ENCODE measurements around the gene SFMBT1. TPM values are rescaled to one million over a fixed set of nuclear protein-coding genes. Genes with fewer than 3 reads are reported as not detected.

The SFMBT1 gene
- polyA plus RNA-seq, 1 donor: 12.5 TPM

DNA sequence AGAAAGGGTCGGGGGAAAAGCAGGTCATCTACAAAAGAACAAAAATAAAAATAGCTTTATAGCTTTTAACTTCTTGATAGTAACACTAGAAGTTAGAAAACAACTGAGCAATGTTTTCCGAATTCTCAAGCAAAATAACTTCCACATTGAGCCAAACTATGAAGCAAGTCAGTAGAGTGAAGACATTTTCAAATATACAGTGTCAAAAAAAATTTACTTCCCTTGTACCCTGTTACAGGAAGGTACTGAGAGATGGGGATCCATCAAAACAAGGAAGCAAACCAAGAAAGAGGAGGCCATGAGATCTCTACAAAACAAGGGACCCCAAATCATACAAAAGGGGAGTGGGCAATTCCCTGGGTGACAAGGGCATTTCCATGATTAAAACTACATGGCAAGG lies 121.9 kb downstream of the SFMBT1 start:
- no peak for DNase-seq

DNA sequence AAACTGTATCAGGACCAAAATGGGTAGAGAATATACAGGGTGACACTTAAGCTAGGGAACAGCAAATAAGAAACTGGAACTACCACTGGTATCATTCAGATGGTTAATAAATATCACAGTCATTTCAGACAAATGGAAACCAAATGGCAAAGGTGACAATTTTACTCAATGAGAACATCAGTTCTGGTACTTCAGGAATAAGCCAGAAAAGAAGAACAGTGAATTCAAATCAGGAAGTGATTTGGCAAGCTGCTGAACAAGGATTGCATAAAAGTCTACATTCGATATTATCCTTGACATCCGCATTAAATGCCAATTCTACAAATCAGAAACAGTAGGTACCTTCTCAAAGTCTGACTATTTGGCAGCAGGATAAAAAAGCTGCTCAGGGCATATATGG lies 125.0 kb downstream of the SFMBT1 start:
- no peak for DNase-seq

DNA sequence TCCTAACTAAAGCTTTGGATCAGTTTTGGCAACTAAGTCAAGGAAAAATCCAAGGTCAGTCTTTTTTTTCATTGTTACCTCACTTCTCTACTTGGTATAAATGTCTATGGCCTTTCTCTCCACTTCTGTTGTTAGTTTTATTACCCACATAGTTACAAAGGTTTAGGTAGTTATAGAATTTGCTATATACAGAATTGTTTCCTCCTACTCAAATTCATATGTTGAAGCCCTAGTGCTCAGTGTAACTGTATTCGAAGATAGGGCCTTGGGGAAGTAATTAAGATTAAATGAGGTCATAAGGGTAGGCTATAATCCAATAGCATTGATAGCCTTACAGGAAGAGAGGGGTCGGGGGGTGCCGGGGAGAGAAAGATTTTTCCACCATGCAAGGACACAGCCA lies 128.8 kb downstream of the SFMBT1 start:
- no peak for DNase-seq

DNA sequence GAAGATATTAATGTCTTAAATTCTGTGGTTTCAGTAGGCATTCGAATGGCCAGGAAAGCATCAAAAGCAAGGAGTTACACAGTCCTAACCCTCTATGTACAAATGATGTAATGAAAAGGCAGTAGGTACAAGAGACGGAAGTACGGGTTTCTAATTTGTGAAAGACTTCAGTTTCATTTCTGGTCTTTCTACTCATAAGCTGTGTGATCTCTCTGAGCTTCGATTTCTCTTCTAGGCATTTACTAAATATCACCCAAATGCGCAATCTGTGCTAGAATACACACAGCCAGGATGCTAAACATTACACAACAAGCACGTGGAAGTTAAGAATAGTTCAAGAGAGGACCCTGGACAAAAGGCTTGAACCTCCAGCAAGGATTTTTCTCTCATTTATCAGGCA lies 130.6 kb downstream of the SFMBT1 start:
- DNase-seq: no peak

DNA sequence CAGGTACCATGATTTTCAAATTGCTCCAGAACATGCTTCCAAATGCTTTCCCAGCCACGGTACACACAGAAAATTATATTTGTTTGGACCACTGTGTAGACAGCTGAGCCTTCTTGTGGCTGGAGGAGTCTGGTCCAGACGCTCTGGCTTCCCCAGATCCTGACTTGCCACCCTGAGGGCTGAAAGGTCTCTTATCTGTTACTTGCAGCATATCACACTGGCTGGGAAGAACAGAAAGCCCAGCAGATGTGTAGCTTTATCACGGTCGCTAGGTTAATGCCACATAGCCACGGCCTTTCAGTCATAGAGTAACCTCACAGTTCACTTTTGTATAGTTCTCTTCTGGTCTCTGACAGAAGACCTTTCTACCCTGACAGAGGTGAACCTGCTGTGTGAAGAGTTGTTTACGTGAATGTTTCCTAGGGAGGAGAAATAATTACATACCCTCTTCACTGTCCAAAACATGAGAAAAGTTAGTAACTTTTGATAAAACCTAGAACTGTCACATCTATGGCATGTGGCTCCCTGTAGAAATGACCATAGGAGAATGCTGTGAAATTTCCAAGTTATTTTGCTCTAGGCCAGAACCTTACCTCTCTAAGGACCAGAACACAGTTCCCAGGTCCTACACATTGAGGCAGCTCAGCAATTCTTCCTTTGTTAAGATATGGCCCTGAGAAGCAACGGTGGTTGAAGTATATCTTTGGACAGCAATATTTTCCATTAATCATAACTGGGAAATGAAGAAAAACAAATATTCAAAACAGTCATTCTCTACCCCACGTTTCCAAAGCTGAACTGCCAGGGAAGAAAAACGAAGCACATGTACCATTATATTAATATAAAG lies 132.8 kb downstream of the SFMBT1 start:
- no peak for DNase-seq

DNA sequence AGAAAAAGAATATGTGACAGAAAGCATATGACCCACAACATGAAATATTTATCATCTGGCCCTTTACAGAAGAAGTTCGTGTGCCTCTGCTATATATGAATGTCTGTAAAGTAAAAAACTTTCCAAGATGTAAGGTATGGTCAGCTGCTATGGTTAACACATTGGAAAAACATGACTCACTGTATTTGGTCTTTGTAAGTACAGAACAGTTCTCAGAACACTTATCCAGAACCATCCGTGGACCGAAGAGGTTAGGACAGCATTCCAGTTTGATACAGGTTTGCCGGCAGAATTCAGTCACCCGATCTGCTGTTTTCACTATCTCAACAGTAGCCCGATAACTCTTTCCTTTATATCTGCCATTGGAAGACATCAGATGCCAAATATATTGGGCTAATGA lies 135.1 kb downstream of the SFMBT1 start:
- no peak for DNase-seq

DNA sequence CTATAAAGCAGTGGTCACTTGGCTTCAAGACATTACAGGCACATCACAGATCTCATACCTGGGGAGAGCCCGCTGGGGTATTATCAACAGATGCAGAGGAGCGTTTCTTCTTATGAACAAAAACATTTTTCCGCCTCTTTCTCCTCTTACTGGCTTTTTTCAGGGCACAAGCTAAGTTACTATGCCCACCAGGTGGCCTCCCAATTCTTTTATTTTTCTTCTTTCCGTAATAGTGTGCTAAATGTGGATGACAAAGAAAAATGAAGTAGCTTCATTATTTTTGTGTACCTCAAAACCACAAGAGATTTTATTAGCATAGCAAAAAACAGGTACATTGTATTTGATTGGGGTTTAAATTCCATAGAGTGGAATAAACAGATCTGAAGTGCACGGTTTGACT lies 138.4 kb downstream of the SFMBT1 start:
- DNase-seq: no peak

DNA sequence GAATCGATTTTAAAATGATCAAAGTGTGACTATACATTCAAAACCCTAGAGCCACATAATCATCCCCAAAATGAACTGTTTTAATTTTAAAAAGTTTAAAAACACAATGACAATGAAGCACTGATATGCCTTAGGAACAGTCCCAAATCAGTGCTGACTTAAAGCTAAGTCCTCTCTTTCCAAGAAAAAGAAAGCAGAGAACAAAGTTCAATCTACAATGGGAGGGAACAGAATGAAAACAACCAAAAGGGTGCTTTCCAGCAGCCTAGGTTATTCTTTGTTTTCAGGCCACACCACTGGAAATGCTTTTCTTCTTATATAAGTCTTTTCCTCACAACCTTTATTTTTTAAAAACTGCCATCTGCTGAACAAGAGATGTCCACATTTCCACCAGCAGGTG lies 141.3 kb downstream of the SFMBT1 start:
- DNase-seq: no peak

DNA sequence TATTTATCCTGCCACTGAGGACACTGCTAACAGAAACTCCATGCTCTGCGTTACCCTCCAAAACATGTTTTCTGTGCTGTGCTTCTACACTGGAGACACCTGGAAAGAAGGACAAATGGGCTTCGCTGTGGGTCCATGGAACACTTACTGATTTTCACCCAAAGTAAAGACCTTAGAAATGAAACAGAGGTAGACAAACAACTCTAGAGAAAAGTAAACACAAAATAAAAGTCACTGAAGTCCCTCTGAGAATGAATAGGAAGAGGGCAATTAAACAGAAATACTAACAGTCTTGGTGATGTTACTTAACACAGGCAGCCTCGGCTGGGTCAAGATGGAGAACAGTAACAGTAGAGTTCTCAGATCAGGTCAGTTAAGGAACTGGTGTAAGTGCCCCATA lies 141.9 kb downstream of the SFMBT1 start:
- DNase-seq: no peak

DNA sequence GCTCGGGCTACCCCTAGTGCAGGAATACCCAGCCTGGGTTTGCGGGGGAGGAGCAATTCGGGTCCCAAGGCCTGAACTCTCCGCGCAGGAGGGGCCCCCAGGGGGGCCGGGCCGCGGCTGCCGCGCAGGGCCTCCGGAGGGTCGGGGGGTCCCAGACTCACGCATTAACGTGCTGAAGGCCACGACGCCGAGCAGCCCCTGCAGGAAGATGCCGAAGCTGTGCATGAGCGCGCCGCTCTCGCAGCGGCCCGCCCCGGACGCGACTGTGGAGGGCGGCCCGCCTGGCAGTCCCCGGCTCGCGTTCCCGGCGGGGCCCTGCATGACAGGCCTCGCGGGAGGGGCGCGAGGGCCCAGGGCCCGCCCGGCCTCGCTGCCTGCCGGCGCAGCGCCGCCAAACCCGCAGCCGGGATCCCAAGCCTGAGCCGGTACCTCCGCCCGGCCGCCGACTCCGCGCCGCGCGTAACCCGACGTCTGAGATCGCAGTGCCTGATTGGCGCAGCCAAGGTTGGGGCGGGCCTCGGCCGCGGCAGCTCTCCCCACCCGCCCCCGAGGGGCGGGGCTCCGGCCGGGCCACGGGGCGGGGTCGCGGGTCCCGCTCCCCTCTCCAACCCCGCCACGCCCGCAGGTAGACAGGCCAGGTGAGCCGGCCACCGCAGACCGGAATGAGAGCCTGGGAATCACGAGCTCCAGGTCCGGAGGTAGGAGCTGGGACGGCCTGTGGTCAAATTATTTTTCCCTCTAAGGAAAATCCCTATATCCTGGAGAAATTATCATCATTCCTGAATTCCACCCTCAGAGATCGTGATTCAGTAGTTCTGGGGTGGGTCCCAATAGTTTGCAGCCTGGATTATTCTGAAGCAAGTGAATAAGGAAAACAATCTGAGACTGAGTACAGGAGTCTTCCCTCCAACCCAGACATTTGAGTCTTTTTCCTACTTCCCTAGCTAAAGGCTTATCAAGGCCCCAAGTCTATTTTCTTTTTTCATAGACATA lies 148.4 kb downstream of the SFMBT1 start, which contains the start of gene STIMATE:
Gene STIMATE (minus strand): TSS at position 419 of the 993 bp plus-strand sequence. CDS start 98 bp downstream, at position 321.
- peak; percentile 67 for DNase-seq

DNA sequence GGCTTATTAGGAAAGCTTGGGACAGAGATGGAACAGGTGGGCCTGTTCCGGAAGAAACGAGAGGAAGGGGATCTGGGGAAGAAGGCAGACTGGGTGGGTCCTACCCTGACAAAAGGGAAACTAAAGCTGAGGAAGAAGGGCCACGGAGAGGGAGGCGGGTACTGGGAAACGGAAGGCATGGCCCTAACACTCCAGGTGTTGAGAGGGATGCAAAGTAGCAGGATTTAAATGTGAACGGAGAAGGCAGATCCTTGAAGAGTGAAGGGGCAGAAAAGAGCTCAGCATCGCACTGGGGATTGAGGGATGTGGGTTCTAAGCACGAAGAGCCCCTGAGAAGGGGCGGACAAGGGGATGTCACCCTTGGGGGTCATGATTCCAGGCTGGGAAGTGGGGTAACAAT lies 149.3 kb downstream of the SFMBT1 start:
- no peak for DNase-seq

DNA sequence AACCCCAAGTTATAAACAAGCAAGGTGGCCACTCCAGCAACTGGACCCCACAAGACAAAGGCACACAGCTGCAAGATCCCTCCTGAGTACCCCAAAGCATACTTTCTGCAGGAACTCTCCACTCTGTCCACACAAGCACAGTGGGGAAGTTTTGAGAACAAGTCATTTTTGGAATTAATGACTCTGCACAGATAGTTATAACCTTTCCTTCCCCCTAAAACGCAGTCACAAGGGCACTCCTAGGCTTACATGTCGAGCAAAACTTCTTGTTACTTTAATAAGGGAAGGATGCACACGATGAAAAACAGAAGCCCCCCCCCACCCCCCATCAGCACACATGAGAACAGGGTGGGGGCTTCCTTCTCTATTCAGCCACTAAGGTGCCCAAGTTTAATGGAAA lies 149.7 kb downstream of the SFMBT1 start:
- DNase-seq: no peak

DNA sequence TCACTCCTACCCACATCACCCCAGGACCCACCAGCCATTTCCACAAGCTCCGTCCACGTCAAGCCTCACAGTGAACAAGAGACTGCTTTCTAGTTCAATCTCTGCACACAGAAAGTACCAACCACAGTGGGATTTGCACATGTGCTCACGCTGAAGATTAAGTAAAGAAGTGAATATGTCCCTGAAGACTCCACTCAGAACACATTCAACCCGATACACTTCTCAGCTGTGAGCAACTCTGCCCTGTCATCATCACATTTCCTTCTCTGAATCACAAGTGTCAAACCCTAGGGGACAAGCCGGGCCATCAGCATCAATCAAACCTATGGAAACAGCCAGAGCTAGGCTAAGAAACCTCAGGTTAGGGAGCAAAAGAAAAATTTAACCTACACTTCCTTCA lies 150.5 kb downstream of the SFMBT1 start:
- no peak for DNase-seq

DNA sequence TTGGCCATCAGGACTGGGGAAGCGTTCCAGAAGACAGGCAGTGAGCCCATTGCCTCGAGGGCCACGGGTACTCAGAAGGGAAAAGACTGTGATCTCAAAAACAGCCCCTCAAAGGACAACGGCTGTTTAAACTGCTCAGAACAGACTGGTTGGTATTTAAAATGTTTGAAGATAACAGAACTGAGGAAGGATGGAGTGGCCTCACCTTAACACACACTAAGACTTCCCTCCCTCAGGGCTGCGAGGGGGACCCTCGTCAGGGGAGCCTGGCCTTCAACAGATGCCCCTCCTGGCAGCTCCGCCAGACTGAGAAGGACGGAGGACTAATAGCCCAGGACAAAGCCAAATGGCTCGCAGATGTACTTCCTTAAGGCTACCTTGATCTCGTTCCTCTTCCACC lies 151.1 kb downstream of the SFMBT1 start:
- DNase-seq: no peak

DNA sequence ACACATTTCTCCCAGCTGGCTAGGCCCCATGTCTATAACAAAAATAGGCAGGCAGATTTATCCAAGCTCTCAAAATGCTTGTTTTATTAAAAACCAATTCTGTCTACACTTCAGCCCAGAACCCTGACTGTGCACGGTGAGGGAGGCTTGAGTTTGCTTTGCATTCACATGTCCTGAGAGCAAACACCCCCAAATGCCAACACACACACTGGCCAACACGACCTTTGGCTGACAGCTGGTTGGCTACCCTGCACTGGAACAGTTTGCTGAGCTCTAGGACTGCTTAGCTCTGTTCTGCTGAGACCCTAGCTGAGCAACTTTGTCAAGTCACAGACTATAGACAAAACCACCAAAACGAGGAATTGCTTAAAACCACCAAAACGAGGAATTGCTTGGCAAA lies 152.2 kb downstream of the SFMBT1 start:
- DNase-seq: no peak

DNA sequence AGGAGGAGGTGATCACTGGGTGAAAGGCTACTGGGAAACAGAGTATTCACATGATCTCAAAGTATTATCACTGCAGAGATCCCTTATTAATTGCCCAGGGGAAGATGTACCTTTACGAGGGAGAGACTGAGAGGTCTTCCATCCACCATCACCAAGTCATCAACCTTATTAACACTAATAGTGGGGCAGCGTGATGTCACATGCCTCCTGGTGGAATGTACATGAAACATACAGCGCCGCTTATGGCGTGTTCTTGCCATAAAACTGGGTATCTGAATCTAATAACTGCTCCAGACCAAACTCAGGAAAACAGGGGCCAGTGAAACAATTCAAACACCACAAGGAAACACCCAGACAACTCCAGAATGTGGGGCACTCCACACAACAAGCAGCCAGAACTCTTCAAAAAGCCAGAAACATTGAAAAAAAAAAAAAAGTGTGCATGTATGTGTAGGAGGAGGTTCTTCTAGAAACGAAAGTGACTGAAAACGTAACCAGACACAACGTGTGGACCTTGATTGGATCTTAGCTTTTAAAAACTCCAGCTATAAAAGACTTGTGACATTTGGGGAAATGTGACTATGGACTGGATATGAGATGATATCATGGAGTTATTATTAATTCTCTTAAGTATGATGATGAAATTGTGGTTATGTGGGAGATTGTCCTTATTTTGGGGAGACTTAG lies 153.1 kb downstream of the SFMBT1 start:
- no peak for DNase-seq

DNA sequence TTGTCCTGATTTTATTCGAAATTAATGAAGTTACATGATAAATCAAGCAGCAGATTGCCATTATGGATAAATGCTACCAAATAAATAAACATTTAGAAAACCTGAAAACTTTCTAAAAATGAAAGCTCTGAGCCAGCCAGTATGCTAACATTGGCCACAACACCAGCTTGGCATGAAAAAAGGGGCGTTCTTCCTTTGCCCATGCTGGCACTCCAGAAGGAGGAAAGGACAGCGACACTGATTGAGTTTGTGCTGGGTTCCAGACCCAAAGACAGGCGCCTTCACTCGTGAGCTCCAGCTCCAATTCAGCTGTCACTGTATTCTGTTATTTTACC lies 153.6 kb downstream of the SFMBT1 start:
- DNase-seq: no peak

DNA sequence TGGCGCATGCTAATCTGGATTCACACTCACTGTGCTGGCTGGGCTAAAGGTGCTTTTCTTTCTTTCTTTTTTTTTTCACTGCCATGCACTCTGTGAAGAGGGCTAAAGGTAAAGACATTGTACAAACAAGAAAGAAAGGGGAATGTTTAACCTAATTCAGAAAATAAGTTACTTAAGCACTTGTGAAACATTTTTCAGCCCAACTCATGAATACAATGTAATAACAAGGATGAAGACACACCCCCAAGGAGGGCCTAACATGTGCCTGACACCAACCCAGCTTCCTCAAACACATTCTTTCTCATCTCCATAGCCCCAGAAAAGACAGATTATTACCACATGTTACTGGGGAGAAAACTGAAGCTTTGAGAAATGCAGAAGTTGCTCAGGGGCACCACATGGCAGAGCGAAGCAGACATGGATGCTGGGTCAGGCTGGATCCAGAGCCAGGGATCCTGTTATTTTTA lies 154.2 kb downstream of the SFMBT1 start:
- no peak for DNase-seq

DNA sequence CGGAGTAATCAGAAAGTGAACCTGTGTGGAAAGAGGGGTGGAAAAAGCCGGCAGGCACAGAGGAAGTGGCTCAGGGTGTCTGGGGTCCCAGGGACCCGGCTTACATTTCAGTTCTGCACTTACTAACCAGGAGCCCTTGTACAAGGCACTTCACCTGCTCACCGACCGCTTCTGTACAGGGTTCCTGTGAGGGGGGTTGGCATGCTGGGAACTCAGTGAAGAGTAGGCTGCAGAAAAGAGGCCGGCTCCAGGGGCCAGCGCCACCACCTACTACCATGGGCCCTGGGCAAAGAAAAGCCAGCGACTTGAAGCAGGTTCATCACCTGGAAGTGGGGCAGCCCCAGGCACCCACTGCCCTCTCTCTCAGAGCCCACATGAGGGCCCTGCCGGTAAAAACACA lies 154.7 kb downstream of the SFMBT1 start:
- DNase-seq: no peak

DNA sequence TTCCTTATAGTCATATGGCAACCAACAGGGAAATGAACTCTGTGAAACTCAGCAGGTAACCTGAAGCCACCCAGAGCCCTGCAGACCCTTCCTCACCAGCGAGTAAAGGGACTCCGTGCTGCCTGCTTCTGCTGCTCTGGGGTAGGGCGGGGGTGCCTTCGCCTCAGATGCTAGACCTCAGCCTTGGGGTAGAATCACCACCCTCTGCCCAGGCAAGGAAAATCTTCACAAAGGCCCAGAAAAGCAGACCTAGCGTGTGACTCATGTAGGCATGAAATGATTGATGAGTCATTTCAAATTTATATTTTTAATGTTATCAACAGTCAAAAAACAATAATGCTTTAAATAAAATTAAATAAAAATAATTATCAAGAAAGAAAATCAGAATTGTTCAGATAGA lies 155.1 kb downstream of the SFMBT1 start:
- no peak for DNase-seq

DNA sequence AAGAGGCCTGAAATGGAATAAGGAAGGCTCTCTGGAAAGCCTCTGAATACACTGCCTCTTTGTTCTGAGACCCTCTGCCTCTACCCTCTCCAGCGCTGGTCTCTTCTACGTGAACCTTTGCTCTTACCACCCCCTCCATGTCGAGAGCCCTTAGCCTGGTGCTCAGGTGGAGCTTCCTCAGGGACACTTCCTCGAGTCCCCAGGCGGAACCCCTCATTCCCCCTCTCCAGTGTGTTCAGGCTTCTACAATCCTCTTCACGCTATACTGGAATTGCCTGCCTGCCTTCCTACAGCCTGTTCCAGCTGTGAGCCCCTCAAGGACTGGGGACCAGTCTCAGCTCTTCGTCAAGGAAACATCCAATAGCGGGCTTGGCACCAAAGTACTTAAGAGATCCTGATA lies 156.0 kb downstream of the SFMBT1 start:
- no peak for DNase-seq

DNA sequence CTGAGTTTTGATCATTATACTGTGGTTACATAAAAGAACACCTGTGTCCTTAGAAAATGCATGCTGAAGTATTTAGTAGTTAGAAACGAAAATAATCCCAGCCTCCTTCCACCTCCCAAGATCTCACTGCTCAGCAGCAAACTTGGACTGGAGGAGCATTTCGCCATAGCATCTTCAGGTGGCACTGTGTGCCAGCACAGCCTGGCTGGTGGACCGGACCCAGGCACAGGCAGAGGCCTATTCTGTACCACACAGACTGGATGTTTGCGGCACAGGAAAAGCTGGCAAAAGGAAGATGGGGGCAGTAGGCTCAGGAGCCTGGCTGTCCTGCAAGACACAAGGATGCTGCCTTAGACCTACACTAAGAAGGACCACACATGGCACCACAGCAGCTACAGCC lies 158.7 kb downstream of the SFMBT1 start:
- DNase-seq: no peak
